HepG2 (cell line): ENCODE measurements around the gene NELFB. TPM values are rescaled to one million over a fixed set of nuclear protein-coding genes. Genes with fewer than 3 reads are reported as not detected.
A peak's percentile ranks its signal among the peaks of the same experiment; 100 is the strongest.

Source experiments
- ARID2 ChIP-seq: sonication (generic); formaldehyde crosslinking; IDR thresholded peaks from 2 replicates; pipeline ENCODE4 v1.8.1; 2022; ENCODE audit warnings: mild to moderate bottlenecking, missing genetic modification reagents, borderline replicate concordance
- BHLHE40 ChIP-seq: IDR thresholded peaks from 2 replicates; pipeline ENCODE4 v1.6.1; 2011; ENCODE audit warnings: low read length, improper control_type of control experiment
- CHD4 ChIP-seq: fragments of 200-600 bp; sonication (generic); IDR thresholded peaks from 2 replicates; pipeline ENCODE4 v1.7.0; 2017; ENCODE audit warnings: mild to moderate bottlenecking, low read length, borderline replicate concordance
- ELF4 ChIP-seq: sonication (generic); formaldehyde crosslinking; IDR thresholded peaks from 2 replicates; pipeline ENCODE4 v1.5.0; 2020; ENCODE audit warnings: missing genetic modification reagents, mild to moderate bottlenecking, moderate library complexity, borderline replicate concordance
- ESRRA ChIP-seq: sonication (generic); formaldehyde crosslinking; IDR thresholded peaks from 2 replicates; pipeline ENCODE4 v1.5.1; 2020; ENCODE audit warnings: mild to moderate bottlenecking, low read depth, missing genetic modification reagents
- HES4 ChIP-seq: sonication (generic); formaldehyde crosslinking; IDR thresholded peaks from 2 replicates; pipeline ENCODE4 v1.9.0; 2021; ENCODE audit warnings: mild to moderate bottlenecking, missing genetic modification reagents, borderline replicate concordance
- KAT2B ChIP-seq: fragments of 150-350 bp; IDR thresholded peaks from 2 replicates; pipeline ENCODE4 v1.6.1; 2014; ENCODE audit warnings: low read depth, low read length, borderline replicate concordance
- KLF12 ChIP-seq: sonication (generic); formaldehyde crosslinking; IDR thresholded peaks from 2 replicates; pipeline ENCODE4 v1.4.0; 2020; ENCODE audit warnings: missing genetic modification reagents, borderline replicate concordance
- KMT2A ChIP-seq: sonication (generic); formaldehyde crosslinking; IDR thresholded peaks from 2 replicates; pipeline ENCODE4 v1.4.0; 2020; ENCODE audit warnings: missing genetic modification reagents
- KMT2B ChIP-seq: IDR thresholded peaks from 2 replicates; pipeline ENCODE4 v1.6.1; 2016; ENCODE audit warnings: missing genetic modification reagents, missing compliant biosample characterization
- POLR2AphosphoS5 ChIP-seq: IDR thresholded peaks from 2 replicates; pipeline ENCODE4 v1.6.1; 2012; ENCODE audit warnings: low read depth, low read length
- RFXAP ChIP-seq: sonication (generic); formaldehyde crosslinking; IDR thresholded peaks from 2 replicates; pipeline ENCODE4 v1.4.0; 2020; ENCODE audit warnings: missing genetic modification reagents, borderline replicate concordance
- ZFX ChIP-seq: sonication (generic); formaldehyde crosslinking; IDR thresholded peaks from 2 replicates; pipeline ENCODE4 v1.4.0; 2020; ENCODE audit warnings: mild to moderate bottlenecking, low read depth, missing genetic modification reagents, moderate library complexity
- ZNF24 ChIP-seq: fragments of 450-650 bp; IDR thresholded peaks from 2 replicates; pipeline ENCODE4 v1.6.1; 2017; ENCODE audit warnings: antibody characterized with exemption, mild to moderate bottlenecking
- ZNF33B ChIP-seq: sonication (generic); formaldehyde crosslinking; IDR thresholded peaks from 2 replicates; pipeline ENCODE4 v1.5.1; 2020; ENCODE audit warnings: mild to moderate bottlenecking, missing genetic modification reagents
- ZNF430 ChIP-seq: sonication (generic); formaldehyde crosslinking; IDR thresholded peaks from 2 replicates; pipeline ENCODE4 v1.9.0; 2021; ENCODE audit warnings: mild to moderate bottlenecking, missing genetic modification reagents
- ZNF660 ChIP-seq: sonication (generic); formaldehyde crosslinking; IDR thresholded peaks from 2 replicates; pipeline ENCODE4 v1.5.1; 2020; ENCODE audit warnings: mild to moderate bottlenecking, low read depth, missing genetic modification reagents, borderline replicate concordance
- ZNF777 ChIP-seq: sonication (generic); formaldehyde crosslinking; IDR thresholded peaks from 2 replicates; pipeline ENCODE4 v1.4.0; 2020; ENCODE audit warnings: missing genetic modification reagents
- polyA plus RNA-seq, 8 experiments: library from polyadenylated mRNA; depleted of rRNA in 3 of 8; stranded (reverse) in 7 of 8; unstranded in 1 of 8; fragments of >200 nt; fragmentation: Illumina TruSeq in 4 of 8; extraction: Trizol in 4 of 8; gene quantifications; 2 replicates each; pipeline versions ENCODE4 v1.2.1 to v1.2.3, GENCODE V29; 2011 to 2016; ENCODE audit warnings: low read depth in 4 of 8, missing spikeins in 1 of 8, mixed read lengths in 1 of 8; ENCODE audit not compliant: insufficient read depth in 1 of 8
- total RNA-seq, 5 experiments: library from RNA; depleted of rRNA; stranded (reverse); fragments of >200 nt; fragmentation: Illumina TruSeq; extraction: Trizol; gene quantifications; 2 replicates each; pipeline ENCODE4 v1.2.3, GENCODE V29; 2016; ENCODE audit warnings: low read depth in 1 of 5
- TF ChIP-seq, protein P1 (sequence below): IDR thresholded peaks from 2 replicates; pipeline ENCODE4 v1.6.1; 2012; ENCODE audit warnings: low read length, improper control_type of control experiment
- TF ChIP-seq, protein P2 (sequence below): sonication (generic); IDR thresholded peaks from 2 replicates; pipeline ENCODE4 v1.6.1; 2016; ENCODE audit warnings: low read depth, borderline replicate concordance
- TF ChIP-seq, protein P3 (sequence below): sonication (generic); formaldehyde crosslinking; IDR thresholded peaks from 2 replicates; pipeline ENCODE4 v1.4.0; 2020; ENCODE audit warnings: missing genetic modification reagents
- TF ChIP-seq, protein P4 (sequence below): sonication (generic); formaldehyde crosslinking; IDR thresholded peaks from 2 replicates; pipeline ENCODE4 v1.4.0; 2020; ENCODE audit warnings: missing genetic modification reagents

The NELFB gene
- total and polyA plus RNA-seq, 2 of the 13 experiments (the other 11 are each of a cell fraction or from before 2014, with no cell fraction given): 26.5 to 45.8 TPM

DNA sequence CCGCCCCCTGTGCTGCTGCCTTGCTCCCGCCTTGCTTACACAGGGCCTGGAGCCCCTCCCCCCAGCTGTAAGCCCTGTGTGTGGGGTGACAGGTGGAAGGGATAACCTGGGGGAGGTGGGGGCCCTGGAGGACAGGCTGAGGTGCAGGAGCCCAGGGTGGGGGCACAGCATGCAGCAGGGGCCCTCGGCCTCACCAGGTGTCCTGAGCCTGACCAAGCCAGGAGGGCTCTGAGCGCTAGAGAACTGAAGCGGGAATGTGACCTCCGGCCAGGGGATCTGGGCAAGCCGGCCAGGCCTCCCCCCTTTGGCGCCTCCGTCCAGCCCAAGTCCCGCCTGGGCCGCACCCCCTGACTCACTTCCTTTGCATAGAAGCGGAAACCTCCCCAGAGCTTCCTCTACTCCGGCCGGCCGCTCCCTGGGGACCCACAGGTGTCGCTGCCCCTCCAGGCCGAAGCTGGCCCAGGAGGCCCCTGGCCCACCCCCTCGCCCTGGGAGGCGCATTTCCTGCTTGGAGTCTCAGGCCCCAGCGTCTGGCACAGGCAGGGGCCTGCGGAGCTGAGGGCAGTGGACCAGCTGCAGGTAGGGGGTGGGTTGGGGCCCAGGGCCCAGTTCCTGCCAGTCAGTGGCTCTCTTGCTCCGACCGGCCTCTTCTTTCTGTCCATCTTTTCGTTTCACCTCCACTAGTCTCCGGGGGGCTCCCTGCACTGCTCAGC, 22.4 kb downstream of the NELFB start, which contains the start of gene TOR4A (continued):
- no peak for TF ChIP-seq RFXAP (CRISPR knock-in tag)
- TF ChIP-seq, protein P1, sequence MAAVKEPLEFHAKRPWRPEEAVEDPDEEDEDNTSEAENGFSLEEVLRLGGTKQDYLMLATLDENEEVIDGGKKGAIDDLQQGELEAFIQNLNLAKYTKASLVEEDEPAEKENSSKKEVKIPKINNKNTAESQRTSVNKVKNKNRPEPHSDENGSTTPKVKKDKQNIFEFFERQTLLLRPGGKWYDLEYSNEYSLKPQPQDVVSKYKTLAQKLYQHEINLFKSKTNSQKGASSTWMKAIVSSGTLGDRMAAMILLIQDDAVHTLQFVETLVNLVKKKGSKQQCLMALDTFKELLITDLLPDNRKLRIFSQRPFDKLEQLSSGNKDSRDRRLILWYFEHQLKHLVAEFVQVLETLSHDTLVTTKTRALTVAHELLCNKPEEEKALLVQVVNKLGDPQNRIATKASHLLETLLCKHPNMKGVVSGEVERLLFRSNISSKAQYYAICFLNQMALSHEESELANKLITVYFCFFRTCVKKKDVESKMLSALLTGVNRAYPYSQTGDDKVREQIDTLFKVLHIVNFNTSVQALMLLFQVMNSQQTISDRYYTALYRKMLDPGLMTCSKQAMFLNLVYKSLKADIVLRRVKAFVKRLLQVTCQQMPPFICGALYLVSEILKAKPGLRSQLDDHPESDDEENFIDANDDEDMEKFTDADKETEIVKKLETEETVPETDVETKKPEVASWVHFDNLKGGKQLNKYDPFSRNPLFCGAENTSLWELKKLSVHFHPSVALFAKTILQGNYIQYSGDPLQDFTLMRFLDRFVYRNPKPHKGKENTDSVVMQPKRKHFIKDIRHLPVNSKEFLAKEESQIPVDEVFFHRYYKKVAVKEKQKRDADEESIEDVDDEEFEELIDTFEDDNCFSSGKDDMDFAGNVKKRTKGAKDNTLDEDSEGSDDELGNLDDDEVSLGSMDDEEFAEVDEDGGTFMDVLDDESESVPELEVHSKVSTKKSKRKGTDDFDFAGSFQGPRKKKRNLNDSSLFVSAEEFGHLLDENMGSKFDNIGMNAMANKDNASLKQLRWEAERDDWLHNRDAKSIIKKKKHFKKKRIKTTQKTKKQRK: no peak
- TF ChIP-seq, protein P2, sequence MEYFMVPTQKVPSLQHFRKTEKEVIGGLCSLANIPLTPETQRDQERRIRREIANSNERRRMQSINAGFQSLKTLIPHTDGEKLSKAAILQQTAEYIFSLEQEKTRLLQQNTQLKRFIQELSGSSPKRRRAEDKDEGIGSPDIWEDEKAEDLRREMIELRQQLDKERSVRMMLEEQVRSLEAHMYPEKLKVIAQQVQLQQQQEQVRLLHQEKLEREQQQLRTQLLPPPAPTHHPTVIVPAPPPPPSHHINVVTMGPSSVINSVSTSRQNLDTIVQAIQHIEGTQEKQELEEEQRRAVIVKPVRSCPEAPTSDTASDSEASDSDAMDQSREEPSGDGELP: peak; percentile 79
- TF ChIP-seq ZNF430 (CRISPR knock-in tag): peak; percentile 81; the same call in 1 of the 2 replicates
- TF ChIP-seq, protein P3, sequence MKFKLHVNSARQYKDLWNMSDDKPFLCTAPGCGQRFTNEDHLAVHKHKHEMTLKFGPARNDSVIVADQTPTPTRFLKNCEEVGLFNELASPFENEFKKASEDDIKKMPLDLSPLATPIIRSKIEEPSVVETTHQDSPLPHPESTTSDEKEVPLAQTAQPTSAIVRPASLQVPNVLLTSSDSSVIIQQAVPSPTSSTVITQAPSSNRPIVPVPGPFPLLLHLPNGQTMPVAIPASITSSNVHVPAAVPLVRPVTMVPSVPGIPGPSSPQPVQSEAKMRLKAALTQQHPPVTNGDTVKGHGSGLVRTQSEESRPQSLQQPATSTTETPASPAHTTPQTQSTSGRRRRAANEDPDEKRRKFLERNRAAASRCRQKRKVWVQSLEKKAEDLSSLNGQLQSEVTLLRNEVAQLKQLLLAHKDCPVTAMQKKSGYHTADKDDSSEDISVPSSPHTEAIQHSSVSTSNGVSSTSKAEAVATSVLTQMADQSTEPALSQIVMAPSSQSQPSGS (CRISPR knock-in tag): peak; percentile 65
- TF ChIP-seq POLR2AphosphoS5: peak; percentile 78
- TF ChIP-seq ELF4 (CRISPR knock-in tag): peak; percentile 78; the same call in 1 of the 2 replicates
- no peak for TF ChIP-seq CHD4
- no peak for TF ChIP-seq KAT2B
- no peak for TF ChIP-seq ZNF33B
- peak; percentile 98 for TF ChIP-seq ZFX
- peak; percentile 18; the same call in 1 of the 2 replicates for TF ChIP-seq ESRRA (CRISPR knock-in tag)
- TF ChIP-seq KMT2A: peak; percentile 57; the same call in 1 of the 2 replicates
- no peak for TF ChIP-seq BHLHE40
- TF ChIP-seq HES4 (CRISPR knock-in tag): no peak
- TF ChIP-seq, protein P4, sequence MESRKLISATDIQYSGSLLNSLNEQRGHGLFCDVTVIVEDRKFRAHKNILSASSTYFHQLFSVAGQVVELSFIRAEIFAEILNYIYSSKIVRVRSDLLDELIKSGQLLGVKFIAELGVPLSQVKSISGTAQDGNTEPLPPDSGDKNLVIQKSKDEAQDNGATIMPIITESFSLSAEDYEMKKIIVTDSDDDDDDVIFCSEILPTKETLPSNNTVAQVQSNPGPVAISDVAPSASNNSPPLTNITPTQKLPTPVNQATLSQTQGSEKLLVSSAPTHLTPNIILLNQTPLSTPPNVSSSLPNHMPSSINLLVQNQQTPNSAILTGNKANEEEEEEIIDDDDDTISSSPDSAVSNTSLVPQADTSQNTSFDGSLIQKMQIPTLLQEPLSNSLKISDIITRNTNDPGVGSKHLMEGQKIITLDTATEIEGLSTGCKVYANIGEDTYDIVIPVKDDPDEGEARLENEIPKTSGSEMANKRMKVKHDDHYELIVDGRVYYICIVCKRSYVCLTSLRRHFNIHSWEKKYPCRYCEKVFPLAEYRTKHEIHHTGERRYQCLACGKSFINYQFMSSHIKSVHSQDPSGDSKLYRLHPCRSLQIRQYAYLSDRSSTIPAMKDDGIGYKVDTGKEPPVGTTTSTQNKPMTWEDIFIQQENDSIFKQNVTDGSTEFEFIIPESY (CRISPR knock-in tag): no peak
- peak; percentile 70 for TF ChIP-seq KLF12 (CRISPR knock-in tag)
- peak; percentile 62 for TF ChIP-seq KMT2B (CRISPR knock-in tag)
- peak; percentile 65 for TF ChIP-seq ZNF777 (CRISPR knock-in tag)
- TF ChIP-seq ARID2 (CRISPR knock-in tag): no peak
- no peak for TF ChIP-seq ZNF24
- TF ChIP-seq ZNF660 (CRISPR knock-in tag): no peak
